HS-5 (cell line): ENCODE data around the gene GDI2.
"Not testable (repeated sequence)": the region's sequence is repeated elsewhere in the genome, so short reads cannot be mapped to it uniquely, and the experiment has no call there.

Source experiments
- DNase-seq: peaks from one replicate; pipeline ENCODE4 v3.0.0-alpha.2; 2012; ENCODE audit warnings: low read depth

GDI2 gene

GRCh38 chr10:5813341-5814109 is at the start of gene GDI2:
Gene GDI2 (minus strand): TSS chr10:5813434. CDS start chr10:5813258, 176 bp downstream.
- DNase-seq = peak; percentile 54

GRCh38 chr10:5862360-5862961 is 49.2 kb upstream of the GDI2 start:
- no peak for DNase-seq

GRCh38 chr10:5860066-5860465 is 46.8 kb upstream of the GDI2 start:
- DNase-seq = no peak

GRCh38 chr10:5858811-5859210 is 45.6 kb upstream of the GDI2 start:
- no peak for DNase-seq

GRCh38 chr10:5856701-5857004 is 43.4 kb upstream of the GDI2 start:
- DNase-seq = no peak

GRCh38 chr10:5855979-5856700 is 42.9 kb upstream of the GDI2 start:
- no peak for DNase-seq

GRCh38 chr10:5854131-5854475 is 40.9 kb upstream of the GDI2 start:
- DNase-seq = no peak

- not testable (repeated sequence) for DNase-seq
Measured at GRCh38 chr10:5846667-5847066, 33.4 kb upstream of the GDI2 start.

GRCh38 chr10:5844345-5845055 is 31.3 kb upstream of the GDI2 start:
- no peak for DNase-seq

GRCh38 chr10:5843686-5844344 is 30.6 kb upstream of the GDI2 start:
- DNase-seq = no peak

- no peak for DNase-seq
Measured at GRCh38 chr10:5841965-5842364, 28.7 kb upstream of the GDI2 start.

- DNase-seq = no peak
Measured at GRCh38 chr10:5840314-5841307, 27.4 kb upstream of the GDI2 start.

GRCh38 chr10:5836181-5836580 is 22.9 kb upstream of the GDI2 start:
- DNase-seq = not testable (repeated sequence)

- no peak for DNase-seq
Measured at GRCh38 chr10:5835446-5836095, 22.3 kb upstream of the GDI2 start.

- no peak for DNase-seq
Measured at GRCh38 chr10:5833814-5834213, 20.6 kb upstream of the GDI2 start.

- no peak for DNase-seq
Measured at GRCh38 chr10:5832946-5833345, 19.7 kb upstream of the GDI2 start.

GRCh38 chr10:5831446-5831782 is 18.2 kb upstream of the GDI2 start:
- DNase-seq = no peak

GRCh38 chr10:5830629-5831445 is 17.6 kb upstream of the GDI2 start:
- DNase-seq = no peak

GRCh38 chr10:5829267-5829666 is 16.0 kb upstream of the GDI2 start:
- DNase-seq = no peak

GRCh38 chr10:5828725-5829124 is 15.5 kb upstream of the GDI2 start:
- no peak for DNase-seq
